ENCODE data around the gene PCBP3.

Gene PCBP3

DNA sequence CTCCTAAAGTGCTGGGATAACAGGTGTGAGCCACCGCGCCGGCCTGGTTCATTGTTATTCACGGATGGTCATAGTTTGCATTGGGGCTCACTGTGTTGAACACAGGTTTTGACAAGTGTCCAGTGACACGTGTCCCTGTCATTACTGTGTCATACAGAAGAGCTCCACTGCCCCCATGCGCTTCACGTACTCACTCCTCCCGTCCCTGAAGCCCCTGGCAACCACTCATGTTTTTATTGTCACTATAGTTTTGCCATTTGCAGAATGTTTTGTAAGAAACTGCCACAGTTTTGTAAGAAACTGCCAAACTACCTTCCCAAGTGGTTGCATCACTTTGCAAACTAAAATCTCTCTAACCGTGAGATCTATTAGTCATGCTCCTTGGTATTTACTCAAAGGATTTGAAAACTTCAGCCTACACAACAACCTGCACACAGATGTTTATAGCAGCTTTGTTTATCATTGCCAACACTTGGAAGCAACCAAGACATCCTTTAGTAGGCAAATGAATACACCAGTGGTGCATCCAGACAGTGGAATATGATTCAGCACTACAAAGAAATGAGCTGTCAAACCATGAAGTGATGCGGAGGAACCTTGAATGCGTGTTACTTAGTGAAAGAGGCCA lies 174.9 kb downstream of the PCBP3 start:
- Histone ChIP-seq H3K27ac (ENCODE audit: low read length) (no peak overlapping the region), H3K9me3 (ENCODE audit: insufficient read depth, low read depth, low read length) (no peaks in the 10 kb centered on the region), H3K9ac (ENCODE audit: low read depth, low read length) (no peak overlapping the region), H3K4me1 (ENCODE audit: insufficient read depth, low read length) (no peaks in the 10 kb centered on the region; the same call in 1 of the 2 replicates), H3K4me3 (ENCODE audit: low read length) (no peak overlapping the region), H3K27me3 (ENCODE audit: insufficient read depth, low read length) (no peaks in the 10 kb centered on the region), H3K36me3 (ENCODE audit: insufficient read depth, low read depth, low read length) (no peaks in the 10 kb centered on the region)

GRCh38 chr21:45818904-45819285 lies 175.4 kb downstream of the PCBP3 start:
- Histone ChIP-seq H3K9me3 (ENCODE audit: insufficient read depth, low read depth, low read length) (no peaks in the 10 kb centered on the region), H3K4me3 (ENCODE audit: low read length) (no peak overlapping the region), H3K27me3 (ENCODE audit: insufficient read depth, low read length) (no peaks in the 10 kb centered on the region), H3K36me3 (ENCODE audit: insufficient read depth, low read depth, low read length) (no peaks in the 10 kb centered on the region), H3K27ac (ENCODE audit: low read length) (no peak overlapping the region), H3K4me1 (ENCODE audit: insufficient read depth, low read length) (no peaks in the 10 kb centered on the region; the same call in 1 of the 2 replicates), H3K9ac (ENCODE audit: low read depth, low read length) (no peak overlapping the region)

GRCh38 chr21:45819478-45820170 lies 176.1 kb downstream of the PCBP3 start:
- Histone ChIP-seq H3K27ac (ENCODE audit: low read length) (no peak overlapping the region), H3K9ac (ENCODE audit: low read depth, low read length) (no peak overlapping the region), H3K4me1 (ENCODE audit: insufficient read depth, low read length) (no peaks in the 10 kb centered on the region; the same call in 1 of the 2 replicates), H3K9me3 (ENCODE audit: insufficient read depth, low read depth, low read length) (no peaks in the 10 kb centered on the region), H3K36me3 (ENCODE audit: insufficient read depth, low read depth, low read length) (no peaks in the 10 kb centered on the region), H3K27me3 (ENCODE audit: insufficient read depth, low read length) (no peaks in the 10 kb centered on the region), H3K4me3 (ENCODE audit: low read length) (no peak overlapping the region)

DNA sequence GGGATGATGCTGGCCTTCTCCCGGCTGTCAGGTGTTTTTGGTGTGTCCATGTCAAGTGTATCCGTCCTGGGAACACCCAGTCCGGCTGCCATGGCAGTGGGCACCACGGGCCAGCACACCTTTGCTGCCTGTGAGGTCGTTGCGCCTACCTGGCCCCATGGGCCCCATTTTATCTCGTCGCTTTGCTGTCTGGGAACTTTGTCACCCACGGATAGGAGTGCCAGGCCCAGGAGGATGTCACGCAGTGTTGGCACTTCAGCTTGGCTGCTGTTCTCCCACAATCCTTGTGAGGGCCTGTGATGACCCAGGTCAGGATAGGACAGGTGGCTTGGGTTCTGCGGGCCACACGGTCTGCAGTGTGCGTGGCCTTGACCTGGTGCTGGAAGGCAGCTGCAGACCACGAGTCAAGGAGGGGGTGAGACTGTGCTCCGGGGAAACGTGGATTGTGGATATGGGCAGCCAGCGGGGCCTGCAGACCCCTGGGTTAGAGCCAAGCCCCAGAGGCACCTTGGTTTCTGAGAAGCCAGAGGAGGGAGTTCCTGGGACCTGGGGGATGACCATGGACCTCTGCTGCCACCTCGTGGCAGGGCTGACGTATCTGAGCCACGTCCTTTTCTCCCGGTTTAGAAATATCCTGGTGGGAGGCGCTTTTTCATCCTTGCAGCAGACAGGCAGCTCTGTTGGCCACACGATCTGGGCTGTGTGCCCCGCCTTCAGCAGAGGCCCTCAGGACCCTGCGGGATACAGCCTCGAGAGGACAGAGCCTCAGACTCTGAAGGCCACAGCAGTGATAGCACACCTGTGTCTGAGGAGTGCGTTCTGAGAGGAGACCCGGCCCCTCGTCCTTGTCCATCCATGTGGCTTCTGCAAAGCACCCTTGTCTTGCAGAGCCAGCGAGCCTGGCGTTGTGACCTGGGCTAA lies 176.9 kb downstream of the PCBP3 start:
- Histone ChIP-seq H3K36me3 (ENCODE audit: insufficient read depth, low read depth, low read length) (no peaks in the 10 kb centered on the region), H3K27ac (ENCODE audit: low read length) (no peak overlapping the region), H3K27me3 (ENCODE audit: insufficient read depth, low read length) (no peaks in the 10 kb centered on the region), H3K4me1 (ENCODE audit: insufficient read depth, low read length) (no peaks in the 10 kb centered on the region; the same call in 1 of the 2 replicates), H3K9ac (ENCODE audit: low read depth, low read length) (no peak overlapping the region), H3K9me3 (ENCODE audit: insufficient read depth, low read depth, low read length) (no peaks in the 10 kb centered on the region), H3K4me3 (ENCODE audit: low read length) (no peak overlapping the region)

- no peak overlapping the region for H3K9ac ChIP-seq (ENCODE audit: low read depth, low read length)
- no peaks in the 10 kb centered on the region for H3K27me3 ChIP-seq (ENCODE audit: insufficient read depth, low read length)
- no peak overlapping the region for H3K4me3 ChIP-seq (ENCODE audit: low read length)
- no peaks in the 10 kb centered on the region; the same call in 1 of the 2 replicates for H3K4me1 ChIP-seq (ENCODE audit: insufficient read depth, low read length)
- no peak overlapping the region for H3K27ac ChIP-seq (ENCODE audit: low read length)
- H3K36me3 ChIP-seq (ENCODE audit: insufficient read depth, low read depth, low read length) = no peaks in the 10 kb centered on the region
- H3K9me3 ChIP-seq (ENCODE audit: insufficient read depth, low read depth, low read length) = no peaks in the 10 kb centered on the region
Observed at GRCh38 chr21:45821315-45821962, 177.9 kb downstream of the PCBP3 start.

DNA sequence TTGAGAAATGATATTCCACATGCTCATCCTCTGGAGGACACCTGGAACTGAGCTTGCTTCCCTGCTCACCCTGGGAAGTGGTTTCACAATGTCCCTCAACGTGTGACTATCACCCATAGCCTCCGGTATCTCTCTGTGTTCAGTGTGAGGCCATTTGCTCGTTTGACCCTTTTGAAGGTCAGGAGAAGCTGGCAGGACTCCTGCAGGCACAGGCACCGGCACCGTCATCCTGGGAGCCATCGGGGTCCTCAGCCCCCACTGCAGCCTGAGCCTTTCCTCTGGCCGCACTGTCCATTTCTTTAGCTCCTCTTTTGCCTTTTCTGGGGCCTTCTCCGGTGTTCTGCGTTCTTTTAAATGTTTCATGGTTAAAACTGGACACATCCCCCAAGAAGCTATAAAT lies 178.5 kb downstream of the PCBP3 start:
- H3K9ac ChIP-seq (ENCODE audit: low read depth, low read length) = no peak overlapping the region

GRCh38 chr21:45822429-45823099 lies 179.0 kb downstream of the PCBP3 start:
- Histone ChIP-seq H3K27ac (ENCODE audit: low read length) (no peak overlapping the region), H3K9ac (ENCODE audit: low read depth, low read length) (no peak overlapping the region), H3K36me3 (ENCODE audit: insufficient read depth, low read depth, low read length) (no peaks in the 10 kb centered on the region), H3K27me3 (ENCODE audit: insufficient read depth, low read length) (no peaks in the 10 kb centered on the region), H3K4me1 (ENCODE audit: insufficient read depth, low read length) (no peaks in the 10 kb centered on the region; the same call in 1 of the 2 replicates), H3K9me3 (ENCODE audit: insufficient read depth, low read depth, low read length) (no peaks in the 10 kb centered on the region), H3K4me3 (ENCODE audit: low read length) (no peak overlapping the region)

More for the DNA sequence above, 178.5 kb downstream of the PCBP3 start:
- H3K36me3 ChIP-seq (ENCODE audit: insufficient read depth, low read depth, low read length) = no peaks in the 10 kb centered on the region
- H3K4me3 ChIP-seq (ENCODE audit: low read length) = no peak overlapping the region
- H3K4me1 ChIP-seq (ENCODE audit: insufficient read depth, low read length) = no peaks in the 10 kb centered on the region; the same call in 1 of the 2 replicates
- H3K9me3 ChIP-seq (ENCODE audit: insufficient read depth, low read depth, low read length) = no peaks in the 10 kb centered on the region
- no peaks in the 10 kb centered on the region for H3K27me3 ChIP-seq (ENCODE audit: insufficient read depth, low read length)
- H3K27ac ChIP-seq (ENCODE audit: low read length) = no peak overlapping the region

DNA sequence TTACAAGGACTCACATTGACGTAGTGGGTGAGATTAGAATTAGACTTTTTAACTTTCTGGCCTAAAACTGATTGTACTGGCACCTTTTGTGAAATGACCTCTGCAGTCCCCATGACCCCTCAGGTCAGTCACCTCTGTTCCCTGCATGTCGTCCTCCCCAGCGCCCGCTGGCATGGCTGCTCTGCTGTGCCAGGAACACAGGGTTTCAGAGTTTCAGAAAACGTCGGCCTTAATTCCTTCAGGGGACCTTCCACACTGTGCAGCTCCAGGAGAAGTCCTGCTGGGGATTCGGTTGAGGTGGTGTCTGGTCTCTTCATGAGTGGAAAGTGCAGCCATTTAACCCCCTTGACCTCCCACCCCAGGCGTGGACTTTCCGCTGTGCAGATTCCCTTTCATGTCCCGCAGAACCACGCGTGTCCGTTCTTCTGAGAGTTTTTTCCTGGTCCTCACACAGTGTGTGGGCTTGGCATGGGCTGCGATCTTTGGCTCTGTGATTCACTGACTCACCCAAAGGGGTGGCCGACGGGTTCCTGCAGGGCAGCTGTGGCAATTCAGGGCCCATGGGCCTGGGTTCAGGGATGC lies 179.7 kb downstream of the PCBP3 start:
- no peak overlapping the region for H3K4me3 ChIP-seq (ENCODE audit: low read length)
- no peaks in the 10 kb centered on the region for H3K36me3 ChIP-seq (ENCODE audit: insufficient read depth, low read depth, low read length)
- H3K27me3 ChIP-seq (ENCODE audit: insufficient read depth, low read length) = no peaks in the 10 kb centered on the region
- H3K9ac ChIP-seq (ENCODE audit: low read depth, low read length) = no peak overlapping the region
- H3K27ac ChIP-seq (ENCODE audit: low read length) = no peak overlapping the region
- no peaks in the 10 kb centered on the region for H3K9me3 ChIP-seq (ENCODE audit: insufficient read depth, low read depth, low read length)
- no peaks in the 10 kb centered on the region; the same call in 1 of the 2 replicates for H3K4me1 ChIP-seq (ENCODE audit: insufficient read depth, low read length)

GRCh38 chr21:45824546-45825215 lies 181.2 kb downstream of the PCBP3 start:
- Histone ChIP-seq H3K27me3 (ENCODE audit: insufficient read depth, low read length) (no peaks in the 10 kb centered on the region), H3K9ac (ENCODE audit: low read depth, low read length) (no peak overlapping the region), H3K9me3 (ENCODE audit: insufficient read depth, low read depth, low read length) (no peaks in the 10 kb centered on the region), H3K36me3 (ENCODE audit: insufficient read depth, low read depth, low read length) (no peaks in the 10 kb centered on the region), H3K27ac (ENCODE audit: low read length) (no peak overlapping the region), H3K4me3 (ENCODE audit: low read length) (no peak overlapping the region), H3K4me1 (ENCODE audit: insufficient read depth, low read length) (no peaks in the 10 kb centered on the region; the same call in 1 of the 2 replicates)

GRCh38 chr21:45825219-45825618 lies 181.7 kb downstream of the PCBP3 start:
- Histone ChIP-seq H3K9me3 (ENCODE audit: insufficient read depth, low read depth, low read length) (no peaks in the 10 kb centered on the region), H3K9ac (ENCODE audit: low read depth, low read length) (no peak overlapping the region), H3K4me1 (ENCODE audit: insufficient read depth, low read length) (no peaks in the 10 kb centered on the region; the same call in 1 of the 2 replicates), H3K27me3 (ENCODE audit: insufficient read depth, low read length) (no peaks in the 10 kb centered on the region), H3K36me3 (ENCODE audit: insufficient read depth, low read depth, low read length) (no peaks in the 10 kb centered on the region), H3K27ac (ENCODE audit: low read length) (no peak overlapping the region), H3K4me3 (ENCODE audit: low read length) (no peak overlapping the region)
